PFSK-1 (cell line): ENCODE measurements around the gene GABRP.

Source experiments
- FOXP2 ChIP-seq: optimal IDR thresholded peaks from 2 replicates; pipeline ENCODE3; 2011; ENCODE audit warnings: borderline replicate concordance, control low read depth, inconsistent platforms; ENCODE audit not compliant: insufficient read depth; ENCODE audit errors: extremely low read length, extremely low read depth
- POLR2AphosphoS5 ChIP-seq: IDR thresholded peaks from 2 replicates; pipeline ENCODE4 v1.6.1; 2012; ENCODE audit warnings: low read depth, mild to moderate bottlenecking, control low read depth, low read length, moderate library complexity
- REST ChIP-seq, 2 experiments: IDR thresholded peaks; 2 replicates each; pipeline versions ENCODE4 v1.6.1 to v1.8.0; 2011 to 2012; ENCODE audit warnings: low read depth in 2 of 2, low read length in 2 of 2, control low read depth in 1 of 2, inconsistent platforms in 1 of 2, mild to moderate bottlenecking in 1 of 2, moderate library complexity in 1 of 2; ENCODE audit not compliant: insufficient read depth in 1 of 2
- SIN3A ChIP-seq: IDR thresholded peaks from 2 replicates; pipeline ENCODE4 v1.6.1; 2012; ENCODE audit warnings: mild to moderate bottlenecking, low read length, moderate library complexity, borderline replicate concordance; ENCODE audit not compliant: insufficient read depth
- TAF1 ChIP-seq: IDR thresholded peaks from 2 replicates; pipeline ENCODE4 v1.6.1; 2012; ENCODE audit warnings: low read length, control low read depth, borderline replicate concordance; ENCODE audit not compliant: insufficient read depth

The GABRP gene

GRCh38 chr5:170818232-170818631, 34.7 kb downstream of the GABRP start:
- TF ChIP-seq SIN3A: no peak
- TF ChIP-seq POLR2AphosphoS5: no peak
- TF ChIP-seq REST (IDR thresholded peaks at IDR 0.05; ENCODE audit: insufficient read depth in 1 of 2, low read depth in 2 of 2, low read length in 2 of 2): no peak
- no peak for TF ChIP-seq TAF1
- no peak for TF ChIP-seq FOXP2

GRCh38 chr5:170819824-170820223, 36.3 kb downstream of the GABRP start:
- TF ChIP-seq TAF1: no peak
- TF ChIP-seq SIN3A: no peak
- TF ChIP-seq FOXP2: no peak
- TF ChIP-seq POLR2AphosphoS5: no peak
- TF ChIP-seq REST (IDR thresholded peaks at IDR 0.05; ENCODE audit: insufficient read depth in 1 of 2, low read depth in 2 of 2, low read length in 2 of 2): no peak

- TF ChIP-seq TAF1 (no peak), REST (IDR thresholded peaks at IDR 0.05; ENCODE audit: insufficient read depth in 1 of 2, low read depth in 2 of 2, low read length in 2 of 2) (no peak), FOXP2 (no peak)
Observed at GRCh38 chr5:170821257-170821800, 37.8 kb downstream of the GABRP start.

GRCh38 chr5:170826117-170826516, 42.6 kb downstream of the GABRP start:
- no peak for TF ChIP-seq REST (IDR thresholded peaks at IDR 0.05; ENCODE audit: insufficient read depth in 1 of 2, low read depth in 2 of 2, low read length in 2 of 2)

- no peak for TF ChIP-seq REST (IDR thresholded peaks at IDR 0.05; ENCODE audit: insufficient read depth in 1 of 2, low read depth in 2 of 2, low read length in 2 of 2)
- no peak for TF ChIP-seq POLR2AphosphoS5
- TF ChIP-seq SIN3A: no peak
- TF ChIP-seq TAF1: no peak
- TF ChIP-seq FOXP2: no peak
Observed at GRCh38 chr5:170832241-170832640, 48.7 kb downstream of the GABRP start.
